GM19023 (cell line): ENCODE results near the gene COL9A3.

Source experiments
- ATAC-seq: cut with Tn5 transposase; IDR thresholded peaks from one replicate; pipeline ENCODE4 v1.9.1; 2021; ENCODE audit warnings: mild to moderate bottlenecking, moderate library complexity; ENCODE audit not compliant: unreplicated experiment

Gene COL9A3

GRCh38 chr20:62809530-62810428, 7.1 kb upstream of the COL9A3 start:
- no peak for ATAC-seq

GRCh38 chr20:62811320-62811719, 5.5 kb upstream of the COL9A3 start:
- no peak for ATAC-seq

- no peak for ATAC-seq
Observed at GRCh38 chr20:62811720-62812119, 5.1 kb upstream of the COL9A3 start.

GRCh38 chr20:62812181-62812906, 4.5 kb upstream of the COL9A3 start:
- no peak for ATAC-seq

GRCh38 chr20:62812907-62813200, 4.0 kb upstream of the COL9A3 start:
- no peak for ATAC-seq

- no peak for ATAC-seq
Observed at GRCh38 chr20:62813588-62813987, 3.3 kb upstream of the COL9A3 start.

GRCh38 chr20:62814060-62814708, 2.7 kb upstream of the COL9A3 start:
- ATAC-seq, result no peak

- no peak for ATAC-seq
Observed at GRCh38 chr20:62814709-62815065, 2.2 kb upstream of the COL9A3 start.

- no peak for ATAC-seq
Observed at GRCh38 chr20:62815066-62815991, 1.5 kb upstream of the COL9A3 start.

- ATAC-seq, result no peak
Observed at GRCh38 chr20:62816031-62816883, 593 bp upstream of the COL9A3 start.

- no peak for ATAC-seq
Observed at GRCh38 chr20:62817975-62818591, 1.2 kb downstream of the COL9A3 start.

- ATAC-seq, result no peak
Observed at GRCh38 chr20:62818592-62819493, 2.0 kb downstream of the COL9A3 start.

- no peak for ATAC-seq
Observed at GRCh38 chr20:62819494-62820174, 2.8 kb downstream of the COL9A3 start.

GRCh38 chr20:62820208-62820961, 3.5 kb downstream of the COL9A3 start:
- no peak for ATAC-seq

GRCh38 chr20:62820962-62821725, 4.3 kb downstream of the COL9A3 start:
- ATAC-seq, result no peak

- ATAC-seq, result no peak
Observed at GRCh38 chr20:62821726-62822210, 4.9 kb downstream of the COL9A3 start.
